ENCODE results near the gene LY6G5B.

GRCh38 chr6:31664790-31665500 lies 4.8 kb upstream of the LY6G5B start, which contains the start of gene GPANK1:
- TF ChIP-seq CTCF (IDR thresholded peaks at IDR 0.05; ENCODE audit: borderline replicate concordance, extremely low read depth, low read length, poor library complexity, severe bottlenecking) = no peak
- no peak for TF ChIP-seq EZH2 (IDR thresholded peaks at IDR 0.05; ENCODE audit: borderline replicate concordance, low read depth, low read length, severe bottlenecking)

All from DND-41 (cell line).